SHP77 (cell line): ENCODE data around the gene CACNA1C.
A peak's percentile ranks its signal among the peaks of the same experiment; 100 is the strongest.

Experiments used
- DNase-seq, 2 experiments: peaks; one replicate each; lab custom pipeline; 2025; lab: John Stamatoyannopoulos, UW

Gene CACNA1C

DNA sequence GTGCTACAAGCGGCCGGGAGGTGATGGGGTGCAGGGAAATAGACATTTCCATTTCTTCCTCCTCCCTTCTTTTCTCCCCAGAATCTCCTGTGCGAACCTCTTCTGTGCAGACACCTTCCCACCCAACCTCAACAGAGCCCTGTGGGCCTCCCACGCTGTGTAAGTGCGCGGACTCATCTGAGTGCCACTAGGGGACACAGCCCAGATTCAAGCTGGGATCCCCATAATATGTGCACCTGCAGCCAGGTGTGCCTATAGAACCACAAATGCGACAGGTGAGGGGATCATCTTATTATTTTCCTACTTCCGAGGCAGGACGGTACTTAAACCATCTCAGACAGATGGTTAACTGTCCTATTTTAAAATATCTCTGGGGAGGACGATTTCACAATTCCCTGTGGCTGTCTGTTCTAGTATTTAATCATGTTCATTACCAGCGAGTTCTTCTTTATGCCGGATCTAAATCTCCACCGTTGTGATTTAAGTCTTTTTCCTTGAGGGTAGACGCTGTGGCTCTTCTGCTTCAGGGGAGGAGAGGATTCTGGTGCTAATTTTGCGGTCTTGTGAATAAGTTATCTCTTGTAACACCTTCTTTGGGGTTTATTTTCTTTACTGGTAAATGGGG lies 17.2 kb upstream of the CACNA1C start:
- no peak for DNase-seq

DNA sequence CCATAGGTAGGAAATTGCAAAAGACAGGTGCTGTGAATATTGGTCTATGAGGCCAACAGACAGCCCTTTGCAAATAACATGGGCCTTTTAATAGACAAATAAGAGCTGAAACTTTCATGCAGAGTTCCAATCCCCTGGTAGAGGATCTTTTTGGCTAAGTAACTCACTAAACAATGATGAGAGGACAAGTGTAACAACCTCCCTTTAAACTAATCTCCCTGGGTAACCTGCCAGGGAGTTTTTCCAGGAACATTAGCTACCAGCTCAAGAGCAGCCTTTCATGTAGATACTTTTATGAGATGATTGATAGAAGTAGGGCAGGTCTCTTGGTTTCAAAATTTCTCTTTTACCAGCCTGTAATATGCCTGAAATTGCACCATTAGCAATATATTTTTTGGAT lies 13.8 kb upstream of the CACNA1C start:
- no peak for DNase-seq

GRCh38 chr12:2043054-2043453 lies 9.7 kb upstream of the CACNA1C start:
- no peak for DNase-seq

- no peak for DNase-seq
Measured at GRCh38 chr12:2044165-2044564, 8.6 kb upstream of the CACNA1C start.

DNA sequence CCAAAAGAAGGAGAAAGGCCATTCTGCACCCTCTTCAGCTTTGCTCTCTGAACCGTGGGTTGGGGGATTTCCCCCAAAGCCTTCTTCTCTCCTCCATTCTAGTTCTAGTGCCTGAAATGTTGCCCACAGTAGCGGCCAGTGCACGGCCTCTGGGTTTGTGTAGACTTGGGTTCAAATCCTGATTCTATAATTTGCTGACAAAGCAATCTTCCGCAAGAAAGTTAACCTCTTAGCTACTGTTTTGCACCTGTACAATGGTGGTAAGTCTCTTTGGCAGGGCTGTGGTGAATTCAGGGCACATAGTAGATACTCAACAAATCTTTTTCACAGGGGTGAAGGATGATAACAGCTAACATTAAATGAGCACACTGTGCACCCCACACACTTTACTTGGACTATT lies 5.8 kb upstream of the CACNA1C start:
- DNase-seq: no peak

DNA sequence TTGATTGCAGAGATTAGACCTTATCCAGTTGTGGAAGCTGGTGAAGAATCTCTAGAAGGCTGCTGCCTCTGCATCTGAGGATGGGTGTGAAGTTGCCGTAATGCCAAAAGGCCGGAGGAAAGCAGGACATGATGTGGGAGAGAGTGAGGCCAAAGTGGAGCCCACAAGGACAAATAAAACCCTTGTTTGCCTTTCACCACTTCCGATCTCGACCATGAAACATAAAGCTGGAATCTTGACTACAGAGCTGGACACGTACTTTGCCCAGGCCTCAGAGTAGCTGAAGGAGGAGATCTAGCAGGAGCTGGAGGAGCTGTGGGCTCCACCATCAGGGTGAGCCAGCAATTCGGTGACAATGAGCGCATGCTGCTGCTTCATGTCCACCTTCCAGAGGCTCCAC lies 5.0 kb upstream of the CACNA1C start:
- no peak for DNase-seq

GRCh38 chr12:2049604-2050540 lies 2.9 kb upstream of the CACNA1C start:
- DNase-seq: no peak

- DNase-seq: no peak
Measured at GRCh38 chr12:2051700-2052621, 826 bp upstream of the CACNA1C start.

- DNase-seq: no peak
Measured at GRCh38 chr12:2053691-2054090, 904 bp downstream of the CACNA1C start.

GRCh38 chr12:2054091-2055018 lies 1.6 kb downstream of the CACNA1C start:
- no peak for DNase-seq

DNA sequence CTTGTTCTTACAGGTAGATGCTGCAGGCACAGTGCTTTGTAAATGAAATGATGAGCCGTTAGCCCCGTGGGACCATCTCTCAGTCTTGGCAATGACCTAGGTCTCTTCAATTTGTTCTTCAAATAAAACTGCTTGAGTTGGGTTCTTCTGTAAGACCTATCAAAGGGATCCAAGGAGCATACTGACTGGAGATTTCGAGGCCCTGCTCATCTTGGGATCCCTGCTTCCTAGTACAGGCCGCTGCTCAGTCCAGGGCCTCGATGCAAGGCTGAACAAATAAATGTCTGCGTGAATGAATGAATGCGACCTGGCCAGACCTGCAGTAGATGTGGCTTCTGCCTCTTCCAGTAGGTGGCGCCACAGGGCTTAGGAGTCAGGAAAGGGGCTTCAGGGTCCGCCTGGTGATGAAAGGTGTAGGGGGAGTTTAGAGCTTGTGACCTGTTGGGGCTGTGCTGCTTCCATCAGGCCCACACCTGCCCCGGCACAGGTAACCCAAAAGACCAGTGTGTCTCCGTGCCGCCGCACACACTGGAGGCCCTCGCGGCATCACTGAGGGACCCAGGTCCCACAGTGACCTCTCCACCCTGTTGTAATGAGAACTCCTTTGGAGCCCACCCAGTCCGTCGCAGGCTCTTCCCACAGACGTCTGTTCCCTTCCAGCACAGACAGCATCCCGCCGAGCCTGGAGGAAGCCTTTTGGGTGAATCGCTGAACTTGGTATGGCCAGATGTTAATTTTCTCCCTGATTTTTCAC lies 4.4 kb downstream of the CACNA1C start:
- peak in 1 of 2 experiments; percentile 45 for DNase-seq

GRCh38 chr12:2057795-2058408 lies 5.1 kb downstream of the CACNA1C start:
- no peak for DNase-seq

- DNase-seq: no peak
Measured at GRCh38 chr12:2058837-2059236, 6.0 kb downstream of the CACNA1C start.

GRCh38 chr12:2061402-2061801 lies 8.6 kb downstream of the CACNA1C start:
- no peak for DNase-seq

DNA sequence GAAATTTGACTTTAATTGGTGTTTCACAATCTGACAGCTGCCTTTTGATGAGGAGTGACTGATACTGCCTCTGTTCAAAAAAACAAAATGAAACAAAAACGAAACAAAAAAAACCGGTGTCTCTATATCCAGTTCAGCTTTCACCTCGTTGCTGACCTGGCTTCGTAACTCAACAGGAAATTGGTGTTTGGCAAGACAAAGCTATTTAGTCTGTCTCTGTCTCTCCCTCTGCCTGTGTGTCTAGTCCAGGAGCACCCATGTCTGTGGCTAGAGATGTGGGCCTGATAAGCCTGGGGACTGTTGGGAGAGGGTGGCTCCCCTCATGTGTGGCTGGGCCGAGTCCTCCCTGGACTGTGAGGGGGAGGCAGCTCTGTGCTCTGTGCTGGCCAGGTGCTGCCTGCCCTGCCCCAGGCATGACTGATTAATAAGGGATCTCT lies 11.3 kb downstream of the CACNA1C start:
- DNase-seq: no peak

DNA sequence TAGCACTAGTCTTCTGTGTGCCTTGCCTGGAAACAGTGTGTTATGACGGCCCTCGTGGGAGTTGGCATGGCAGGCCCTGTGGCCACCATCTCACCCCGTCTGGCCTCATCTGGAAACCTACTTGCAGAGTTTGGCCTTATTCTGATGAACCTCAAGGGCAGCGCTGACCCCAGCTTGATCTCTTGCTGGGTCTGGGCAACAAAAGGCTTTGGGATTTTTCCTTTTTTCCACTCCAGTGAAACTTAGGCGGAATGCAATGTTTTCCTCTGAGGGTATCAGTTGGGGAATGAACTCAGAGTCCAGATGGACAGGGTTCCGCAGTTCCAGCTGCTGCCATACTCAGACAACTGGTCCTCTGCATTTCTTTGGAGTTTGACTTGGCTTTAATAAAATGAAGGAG lies 15.9 kb downstream of the CACNA1C start:
- DNase-seq: no peak

GRCh38 chr12:2070440-2071045 lies 17.8 kb downstream of the CACNA1C start:
- DNase-seq: no peak

- no peak for DNase-seq
Measured at GRCh38 chr12:2074792-2075191, 22.0 kb downstream of the CACNA1C start.

DNA sequence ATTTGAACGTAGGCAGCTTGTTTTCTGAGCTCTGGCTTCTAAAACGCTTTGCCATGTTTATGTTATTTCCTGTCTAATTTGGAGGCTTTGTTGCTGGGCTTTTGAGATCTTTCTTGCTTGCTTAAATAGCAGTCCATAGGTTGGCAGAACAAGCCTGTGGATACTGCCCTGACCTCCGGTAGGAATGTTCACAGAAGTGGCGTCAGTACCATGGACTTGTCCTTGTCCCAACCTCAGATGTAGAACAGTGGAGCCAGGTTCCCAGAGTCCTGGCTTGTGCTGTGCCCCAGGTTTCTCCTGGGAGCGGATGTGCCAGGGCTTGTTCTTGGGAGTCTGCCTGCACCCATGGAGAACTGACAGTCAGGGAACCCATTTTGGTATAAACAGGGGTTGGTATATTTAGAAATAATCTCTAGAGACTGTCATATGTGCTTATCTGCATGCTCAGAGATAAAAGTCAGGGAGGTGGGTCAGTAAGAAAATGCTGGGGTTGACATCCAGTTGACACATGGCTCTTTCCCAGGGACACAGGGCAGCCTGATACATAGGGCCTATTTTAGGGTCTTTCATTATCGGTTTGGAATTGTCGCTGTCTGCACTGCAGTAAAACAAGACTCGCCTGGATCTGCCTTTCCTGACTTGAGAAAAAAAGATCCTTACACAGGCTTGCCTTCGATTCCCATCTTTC lies 22.9 kb downstream of the CACNA1C start:
- DNase-seq: no peak
